DMS153 (cell line): Measurements from ENCODE around the gene TAF7L.
"Not testable (repeated sequence)": the region's sequence is repeated elsewhere in the genome, so short reads cannot be mapped to it uniquely, and the experiment has no call there.

Source experiments
- DNase-seq: peaks from one replicate; lab custom pipeline; 2025; lab: John Stamatoyannopoulos, UW

TAF7L gene, protein sequence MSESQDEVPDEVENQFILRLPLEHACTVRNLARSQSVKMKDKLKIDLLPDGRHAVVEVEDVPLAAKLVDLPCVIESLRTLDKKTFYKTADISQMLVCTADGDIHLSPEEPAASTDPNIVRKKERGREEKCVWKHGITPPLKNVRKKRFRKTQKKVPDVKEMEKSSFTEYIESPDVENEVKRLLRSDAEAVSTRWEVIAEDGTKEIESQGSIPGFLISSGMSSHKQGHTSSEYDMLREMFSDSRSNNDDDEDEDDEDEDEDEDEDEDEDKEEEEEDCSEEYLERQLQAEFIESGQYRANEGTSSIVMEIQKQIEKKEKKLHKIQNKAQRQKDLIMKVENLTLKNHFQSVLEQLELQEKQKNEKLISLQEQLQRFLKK

GRCh38 chrX:101290957-101291603 is at the start of gene TAF7L:
Gene TAF7L, minus strand, starts transcription at chrX:101291334. Its CDS starts 3,791 bp downstream, at chrX:101287543.
- DNase-seq: no peak

GRCh38 chrX:101337776-101338271 is 46.7 kb upstream of the TAF7L start:
- DNase-seq: no peak

GRCh38 chrX:101334310-101334709 is 43.2 kb upstream of the TAF7L start:
- DNase-seq: not testable (repeated sequence)

DNA sequence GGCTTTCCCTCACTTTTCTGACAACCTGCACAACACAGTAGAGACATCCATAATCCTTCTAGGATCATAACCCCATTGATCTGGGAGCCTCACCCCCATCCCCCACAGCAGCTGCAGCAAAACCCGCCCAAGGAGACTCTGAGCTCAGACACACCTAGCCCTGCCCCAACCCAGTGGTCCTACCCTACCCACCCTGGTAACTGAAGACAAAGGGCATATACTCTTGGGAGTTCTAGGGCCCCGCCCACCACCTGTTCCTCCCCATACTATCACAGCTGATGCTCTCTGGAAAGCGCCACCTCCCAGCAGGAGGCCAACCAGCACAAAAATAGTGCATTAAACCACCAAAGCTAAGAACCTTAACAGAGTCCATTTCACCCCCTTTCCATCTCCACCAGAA is 35.5 kb upstream of the TAF7L start:
- not testable (repeated sequence) for DNase-seq

DNA sequence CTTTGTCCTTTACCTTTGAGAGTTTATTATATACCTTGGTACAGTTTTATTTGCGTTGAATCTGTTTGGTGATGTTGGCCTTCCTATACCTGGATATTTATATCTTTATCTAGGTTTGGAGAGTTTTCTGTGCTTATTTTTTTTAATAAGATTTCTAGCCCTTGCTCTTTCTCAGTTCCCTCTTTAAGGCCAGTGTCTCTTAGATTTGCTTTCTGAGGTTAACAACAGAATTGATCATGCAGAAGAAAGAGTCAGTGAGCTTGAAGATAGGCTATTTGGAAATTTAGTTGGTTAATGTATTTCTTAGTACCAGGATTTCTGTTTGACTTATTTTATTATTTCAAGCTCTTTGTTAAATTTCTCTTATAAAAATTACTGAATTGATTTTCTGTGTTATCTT is 12.7 kb upstream of the TAF7L start:
- no peak for DNase-seq

DNA sequence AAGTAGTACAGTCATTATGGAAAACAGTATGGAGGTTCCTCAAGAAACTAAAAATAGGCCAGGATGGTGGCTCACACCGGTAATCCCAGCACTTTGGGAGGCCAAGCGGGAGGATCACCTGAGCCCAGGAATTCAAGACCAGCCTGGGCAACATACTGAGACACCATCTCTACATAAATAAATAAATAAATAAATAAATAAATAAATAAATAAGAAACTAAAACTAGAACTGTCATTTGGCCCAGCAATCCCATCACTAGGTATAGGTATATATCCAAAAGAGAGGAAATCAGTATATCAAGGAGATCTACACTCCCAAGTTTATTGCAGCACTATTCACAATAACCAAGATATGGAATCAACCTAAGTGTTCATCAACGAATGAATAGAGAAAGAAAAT is 4.5 kb upstream of the TAF7L start:
- not testable (repeated sequence) for DNase-seq

DNA sequence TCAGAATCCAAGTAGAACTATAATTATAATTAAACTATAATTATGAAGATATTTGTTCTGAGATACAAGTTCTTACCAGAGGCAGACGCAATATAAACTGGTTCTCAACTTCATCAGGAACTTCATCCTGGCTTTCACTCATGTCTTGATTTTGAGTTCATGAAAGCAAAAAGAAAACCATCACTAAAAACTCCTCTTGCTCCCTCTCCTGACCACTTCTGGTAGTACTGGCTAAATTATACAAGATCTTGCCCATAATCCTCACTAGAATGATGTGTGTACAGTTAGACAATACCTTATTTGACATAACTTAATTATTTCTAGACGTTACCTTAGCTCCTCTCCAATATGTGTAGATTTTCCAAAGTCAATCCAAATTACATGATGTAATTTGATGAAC is 3.7 kb downstream of the TAF7L start:
- DNase-seq: no peak

DNA sequence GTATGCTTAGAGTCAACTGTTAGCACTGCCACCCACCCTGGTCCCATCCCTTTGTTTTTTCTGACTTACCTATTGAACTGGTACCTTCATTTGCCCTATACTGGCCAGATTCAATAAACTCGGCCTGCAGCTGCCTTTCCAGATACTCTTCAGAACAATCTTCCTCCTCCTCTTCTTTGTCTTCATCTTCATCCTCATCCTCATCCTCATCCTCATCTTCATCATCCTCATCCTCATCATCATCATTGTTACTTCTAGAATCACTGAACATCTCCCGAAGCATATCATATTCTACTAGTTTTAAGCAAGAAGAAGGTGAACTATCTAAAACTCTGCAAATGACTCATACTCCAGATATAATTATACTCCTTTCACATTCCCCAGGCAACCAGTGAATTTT is 14.9 kb downstream of the TAF7L start:
- DNase-seq: no peak

- DNase-seq: no peak
Measured at GRCh38 chrX:101274198-101274597, 16.9 kb downstream of the TAF7L start.

- no peak for DNase-seq
Measured at GRCh38 chrX:101265869-101266428, 25.2 kb downstream of the TAF7L start.

- DNase-seq: no peak
Measured at GRCh38 chrX:101263766-101264165, 27.4 kb downstream of the TAF7L start.

GRCh38 chrX:101262590-101262989 is 28.5 kb downstream of the TAF7L start:
- no peak for DNase-seq

DNA sequence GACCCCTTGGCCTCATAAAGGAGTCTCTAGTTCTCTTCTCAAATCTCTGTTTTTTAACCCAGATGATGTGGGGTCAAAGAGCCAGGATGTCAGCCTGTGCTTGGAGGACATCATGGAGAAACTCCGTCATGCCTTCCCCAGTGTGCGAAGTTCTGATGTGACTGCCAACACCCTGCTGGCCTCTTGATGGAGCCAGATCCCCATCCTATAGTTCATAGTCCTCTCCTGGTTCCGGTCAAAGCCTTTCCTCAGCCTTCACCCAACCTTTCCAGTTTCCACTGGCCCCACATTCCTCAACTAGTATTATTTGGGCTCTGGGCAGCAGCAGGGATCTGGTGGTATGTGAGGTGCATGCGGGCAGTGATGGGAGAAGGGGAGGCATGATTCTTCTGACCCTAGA is 30.7 kb downstream of the TAF7L start:
- no peak for DNase-seq

DNA sequence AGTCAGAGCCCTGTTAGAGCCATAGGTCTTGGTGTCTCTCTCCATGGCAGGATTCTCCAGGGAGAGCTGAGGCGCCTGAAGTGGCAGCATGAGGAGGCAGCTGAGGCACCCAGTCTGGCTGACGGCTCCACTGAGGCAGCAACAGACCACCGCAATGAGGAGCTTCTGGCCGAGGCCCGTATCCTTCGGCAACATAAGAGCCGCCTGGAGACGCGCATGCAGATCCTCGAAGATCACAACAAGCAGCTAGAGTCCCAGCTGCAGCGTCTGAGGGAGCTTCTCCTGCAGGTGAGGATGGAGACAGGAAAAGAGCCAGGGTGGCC is 32.9 kb downstream of the TAF7L start:
- DNase-seq: no peak

DNA sequence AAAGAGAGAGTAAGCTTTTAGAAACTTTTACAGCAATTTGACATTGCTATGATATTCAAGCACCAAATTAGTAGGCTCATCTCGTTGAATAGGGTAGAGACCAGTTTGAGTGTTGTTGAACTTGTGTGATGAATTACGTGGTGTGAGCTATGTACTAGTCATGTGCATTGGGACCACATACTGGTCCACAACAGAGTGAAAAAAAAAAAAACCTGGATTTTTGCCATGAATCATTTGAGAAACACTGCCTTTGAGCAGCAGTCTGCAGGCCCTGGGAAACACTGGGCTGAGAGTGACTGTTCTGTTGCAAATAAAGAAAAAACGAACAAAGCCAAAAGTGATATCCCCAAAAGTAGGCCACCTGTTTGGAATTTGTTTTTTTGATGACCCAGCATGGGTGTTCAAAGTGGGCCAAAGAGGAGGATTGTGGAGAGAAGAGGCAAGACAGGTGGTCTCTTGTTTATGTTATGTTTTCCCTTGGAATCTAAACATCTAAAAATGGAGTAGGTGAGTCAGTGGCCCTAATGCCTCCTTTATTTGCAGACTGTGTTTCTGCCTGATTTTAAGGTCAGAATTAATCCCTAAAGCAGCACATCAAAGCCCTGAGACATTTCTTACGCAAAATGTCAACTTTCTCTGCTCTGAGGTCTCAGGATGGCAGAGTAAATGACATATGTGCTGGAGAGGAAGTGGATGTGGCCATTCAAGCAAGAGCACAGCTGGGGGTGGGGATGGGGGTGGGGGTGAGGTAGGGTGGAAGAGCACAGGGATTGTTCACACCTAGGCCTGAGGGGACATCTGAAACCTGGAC is 33.5 kb downstream of the TAF7L start:
- no peak for DNase-seq

DNA sequence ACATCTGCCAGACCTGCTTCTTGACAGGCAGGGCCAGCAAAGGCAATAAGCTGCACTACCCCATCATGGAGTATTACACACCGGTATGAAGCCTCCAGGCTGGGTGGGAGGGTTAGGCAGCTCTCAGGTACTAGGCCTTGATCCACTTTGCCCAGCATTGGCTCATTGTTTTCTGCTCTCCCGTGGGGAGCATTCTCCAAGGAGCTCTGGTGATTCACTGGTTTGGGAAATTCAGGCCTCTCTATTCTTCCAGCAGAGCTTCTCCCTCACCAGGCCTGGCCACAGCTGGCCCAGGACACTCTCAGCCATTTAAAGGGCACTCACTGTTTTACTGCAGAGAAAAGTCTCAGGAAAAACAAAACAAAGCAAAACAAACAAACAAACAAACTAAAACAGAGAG is 38.5 kb downstream of the TAF7L start:
- no peak for DNase-seq

- DNase-seq: no peak
Measured at GRCh38 chrX:101241531-101241930, 49.6 kb downstream of the TAF7L start.

- no peak for DNase-seq
Measured at GRCh38 chrX:101237041-101237440, 54.1 kb downstream of the TAF7L start.

GRCh38 chrX:101232316-101232715 is 58.8 kb downstream of the TAF7L start:
- DNase-seq: no peak

DNA sequence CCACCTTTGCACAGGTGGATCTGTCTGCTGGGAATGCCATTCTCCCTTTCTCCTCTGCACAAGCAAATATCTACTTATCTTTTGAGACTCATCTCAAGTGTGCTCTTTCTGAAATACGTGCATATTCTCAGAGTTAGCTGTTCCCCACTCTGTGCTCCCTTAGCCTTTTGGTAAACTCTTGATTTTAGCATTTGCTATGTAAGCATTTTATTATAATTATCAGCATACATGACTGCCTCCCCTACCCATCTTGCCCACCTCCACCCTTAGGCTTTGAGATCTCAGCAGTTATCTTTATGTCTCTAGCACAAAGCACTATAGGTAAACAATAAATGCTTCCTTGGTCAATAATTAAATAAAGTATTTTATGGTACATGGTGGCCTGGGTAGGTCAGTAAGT is 60.1 kb downstream of the TAF7L start:
- DNase-seq: no peak

DNA sequence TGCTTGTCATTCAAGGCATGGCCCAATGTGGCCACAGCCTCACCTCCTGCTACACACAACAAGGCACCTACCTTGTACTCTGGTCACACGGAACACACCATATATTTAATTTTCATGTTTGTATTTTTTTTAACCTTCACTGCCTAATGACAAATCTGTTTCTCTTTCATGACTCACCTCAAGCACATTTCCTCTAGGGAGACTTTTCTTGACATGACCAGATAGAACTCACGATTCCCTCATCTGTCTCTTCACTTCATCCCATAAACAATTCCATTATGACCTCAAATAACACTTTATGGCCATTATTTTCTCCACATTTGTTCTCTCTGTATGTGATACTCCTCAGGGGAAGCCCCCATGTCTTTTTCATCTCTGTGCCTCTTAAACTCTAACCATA is 60.5 kb downstream of the TAF7L start:
- no peak for DNase-seq

- no peak for DNase-seq
Measured at GRCh38 chrX:101229170-101229569, 62.0 kb downstream of the TAF7L start.
